Adrenal gland (tissue), 12 donors: ENCODE data around the gene SPINK4. TPM values are rescaled to one million over a fixed set of nuclear protein-coding genes. Genes with fewer than 3 reads are reported as not detected.

Experiments
- DNase-seq, 7 donors: peaks; one replicate each; pipeline ENCODE4 v3.0.0-alpha.2; 2019 to 2020
- H3K27ac ChIP-seq, 5 donors: fragments of 200-600 bp; sonication (generic) in 4 of 5; 1 replicate in 3 of 5; 2 replicates in 2 of 5; pipeline versions ENCODE4 v1.5.1 to v1.8.0; 2016 to 2020; ENCODE audit warnings: mild to moderate bottlenecking in 1 of 5
- H3K27me3 ChIP-seq: fragments of 200-600 bp; 2 replicates; pipeline ENCODE4 v1.8.0; 2021
- H3K36me3 ChIP-seq, 2 donors: fragments of 200-600 bp; replicated peaks in 1 of 2; 1 replicate in 1 of 2; 2 replicates in 1 of 2; pipeline versions ENCODE4 v1.5.1 to v1.8.0; 2018 to 2022
- H3K4me1 ChIP-seq, 2 donors: fragments of 200-600 bp; replicated peaks in 1 of 2; 1 replicate in 1 of 2; 2 replicates in 1 of 2; pipeline versions ENCODE4 v1.5.1 to v1.8.0; 2018 to 2021
- H3K4me3 ChIP-seq, 4 donors: fragments of 200-600 bp; sonication (generic) in 3 of 4; one replicate each; pipeline ENCODE4 v1.5.1; 2016 to 2018
- H3K9me3 ChIP-seq, 3 donors: fragments of 200-600 bp; sonication (generic) in 1 of 3; replicated peaks in 1 of 3; 1 replicate in 2 of 3; 2 replicates in 1 of 3; pipeline versions ENCODE4 v1.5.1 to v1.8.0; 2016 to 2021
- POLR2A ChIP-seq, 2 donors: fragments of 450-650 bp; IDR thresholded peaks; one replicate each; pipeline ENCODE4 v1.6.1; 2017; ENCODE audit warnings: antibody characterized with exemption in 2 of 2, mild to moderate bottlenecking in 2 of 2, moderate library complexity in 1 of 2
- WGBS, 4 donors: extraction: QIAGEN DNeasy Blood & Tissue Kit in 2 of 4; methylation state at CpG; one replicate each; pipeline versions ENCODE4 v1.1.5 to v1.1.7; 2013 to 2017; 5-methylcytosine and 5-hydroxymethylcytosine counted together
- intact Hi-C, 2 donors: fragments of 100-400 bp; cut with DNase I; formaldehyde crosslinking; loops; one replicate each; pipeline versions ENCODE4 v1.14.1 to v1.15.0; 2022 to 2023
- polyA plus RNA-seq, 3 donors: library from polyadenylated mRNA; stranded (reverse); fragments of 200-250 nt in 2 of 3; fragments of 350-450 nt in 1 of 3; fragmentation: Illumina TruSeq in 1 of 3; extraction: RNeasy Lipid Tissue Mini Kit (QIAGEN cat#74804) in 1 of 3; gene quantifications; one replicate each; pipeline ENCODE4 v1.2.3, GENCODE V29; 2013 to 2014
- total RNA-seq, 9 donors: library from RNA; depleted of rRNA in 4 of 9; stranded (reverse); fragments of >200 nt in 4 of 9; fragments of 120-200 nt in 1 of 9; fragmentation: NEBNext Ultra II Directional in 1 of 9; extraction: Animal tissue kit (Norgen Biotek cat#: 25700) in 1 of 9; gene quantifications; one replicate each; pipeline versions ENCODE4 v1.1.0 to v1.2.4, GENCODE V29; 2013 to 2023
- TF ChIP-seq, protein P1 (sequence below), 6 experiments: fragments of 450-650 bp in 4 of 6; fragments of 200-600 bp in 2 of 6; sonication (generic) in 1 of 6; IDR thresholded peaks; 1 replicate in 5 of 6; 2 replicates in 1 of 6; pipeline versions ENCODE4 v1.5.1 to v1.8.0; 2016 to 2021; ENCODE audit warnings: antibody characterized with exemption in 6 of 6, mild to moderate bottlenecking in 2 of 6, moderate library complexity in 1 of 6
- donor health status: healthy with polysubstance abuse.
- donor health status: Bipolar disorder and iron deficiency.
- donor health status: DM: yes; HTN: yes; CAD: no.
- donor health status: DM: no; HTN: no; CAD: no.
- donor health status: DM: no; HTN: no; CAD: no.
- donor health status: DM: yes; HTN: yes; CAD: no.

Gene SPINK4
- total and polyA plus RNA-seq, 12 donors, result 1.7 to 12.0 (median 4.3) TPM; not detected in 7

DNA sequence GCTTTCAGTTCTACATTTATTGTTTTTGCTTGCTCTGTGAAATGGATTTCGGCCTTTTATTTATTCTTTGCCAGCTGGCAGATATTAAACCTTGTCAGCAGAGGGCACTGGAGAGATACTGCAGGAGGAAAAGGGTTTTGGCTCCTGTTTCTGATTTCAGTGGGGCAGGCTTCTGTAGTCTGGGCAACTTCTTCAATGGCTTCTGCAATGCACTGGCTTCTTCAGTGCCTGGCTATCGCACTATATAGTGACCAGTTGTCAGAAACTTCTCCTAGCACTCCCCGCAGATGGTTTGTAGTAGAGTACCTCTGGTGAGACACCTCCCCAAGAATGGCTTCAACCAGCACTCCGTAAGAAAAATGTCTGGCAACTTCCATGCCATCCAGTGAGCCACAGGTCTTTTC, 47.1 kb downstream of the SPINK4 start:
- peaks cover 13 to 19% of the 10 kb centered on the region in 2 donors for H3K4me1 ChIP-seq
- H3K27ac ChIP-seq, result peak overlapping the region in 3 of 5 donors; percentile 24 to 74 (median 46)
- intact Hi-C loops, result loop anchor here in 1 of 2 donors (10.0 kb wide), 1 partner anchor 178 kb away; no protein-coding TSS in a partner anchor
- 45 to 60% (median 56%) methylated on average over 4 of the region's 4 CpGs for WGBS, 4 donors
- H3K9me3 ChIP-seq, result no peaks in the 10 kb centered on the region
- TF ChIP-seq, protein P1, sequence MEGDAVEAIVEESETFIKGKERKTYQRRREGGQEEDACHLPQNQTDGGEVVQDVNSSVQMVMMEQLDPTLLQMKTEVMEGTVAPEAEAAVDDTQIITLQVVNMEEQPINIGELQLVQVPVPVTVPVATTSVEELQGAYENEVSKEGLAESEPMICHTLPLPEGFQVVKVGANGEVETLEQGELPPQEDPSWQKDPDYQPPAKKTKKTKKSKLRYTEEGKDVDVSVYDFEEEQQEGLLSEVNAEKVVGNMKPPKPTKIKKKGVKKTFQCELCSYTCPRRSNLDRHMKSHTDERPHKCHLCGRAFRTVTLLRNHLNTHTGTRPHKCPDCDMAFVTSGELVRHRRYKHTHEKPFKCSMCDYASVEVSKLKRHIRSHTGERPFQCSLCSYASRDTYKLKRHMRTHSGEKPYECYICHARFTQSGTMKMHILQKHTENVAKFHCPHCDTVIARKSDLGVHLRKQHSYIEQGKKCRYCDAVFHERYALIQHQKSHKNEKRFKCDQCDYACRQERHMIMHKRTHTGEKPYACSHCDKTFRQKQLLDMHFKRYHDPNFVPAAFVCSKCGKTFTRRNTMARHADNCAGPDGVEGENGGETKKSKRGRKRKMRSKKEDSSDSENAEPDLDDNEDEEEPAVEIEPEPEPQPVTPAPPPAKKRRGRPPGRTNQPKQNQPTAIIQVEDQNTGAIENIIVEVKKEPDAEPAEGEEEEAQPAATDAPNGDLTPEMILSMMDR (IDR thresholded peaks at IDR 0.05), result peak; percentile 74 to 83 (median 76)
- no peak for TF ChIP-seq POLR2A (IDR thresholded peaks at IDR 0.05)
- peak; percentile 56 to 84 (median 71) for DNase-seq
- H3K36me3 ChIP-seq, result peaks cover 0 to 12% of the 10 kb centered on the region in 2 donors
- no peaks in the 10 kb centered on the region for H3K27me3 ChIP-seq
- H3K4me3 ChIP-seq, result no peak overlapping the region

DNA sequence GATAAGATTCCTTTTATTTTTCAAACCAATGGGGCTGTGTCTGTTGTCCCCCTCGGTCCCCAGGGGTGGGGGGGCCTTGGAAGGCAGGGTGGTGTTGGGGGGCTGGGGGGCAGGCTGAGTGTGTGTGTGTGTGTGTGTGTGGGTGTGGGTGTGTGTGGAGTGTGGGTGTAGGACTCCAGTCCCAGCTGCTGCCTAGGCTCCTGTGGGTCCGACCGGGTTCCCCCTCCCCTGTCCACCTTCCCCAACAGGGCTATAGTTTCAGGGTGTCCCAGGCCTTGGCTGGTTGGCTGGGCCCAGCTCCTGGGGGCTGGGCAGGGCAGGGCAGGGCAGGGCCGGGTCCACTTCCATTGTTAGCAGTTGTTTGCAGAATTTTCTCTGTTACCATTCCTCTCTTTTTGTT, 48.3 kb downstream of the SPINK4 start:
- Histone ChIP-seq H3K4me1 (peaks cover 13 to 30% of the 10 kb centered on the region in 2 donors), H3K9me3 (no peaks in the 10 kb centered on the region), H3K4me3 (no peak overlapping the region), H3K27me3 (no peaks in the 10 kb centered on the region), H3K36me3 (peaks cover 0 to 7% of the 10 kb centered on the region in 2 donors), H3K27ac (peak overlapping the region in 2 of 5 donors; percentile 99 to 100)
- TF ChIP-seq POLR2A (IDR thresholded peaks at IDR 0.05), result no peak
- TF ChIP-seq, protein P1 (IDR thresholded peaks at IDR 0.05), result no peak
- DNase-seq, result peak in 1 of 7 donors; percentile 7
- intact Hi-C loops, result loop anchor here in 1 of 2 donors (10.0 kb wide), 1 partner anchor 177 kb away; no protein-coding TSS in a partner anchor
- 51 to 85% (median 82%) methylated on average over 2 to 4 of the region's 4 CpGs for WGBS, 4 donors

GRCh38 chr9:33288828-33289483, 49.0 kb downstream of the SPINK4 start:
- Histone ChIP-seq H3K4me1 (peaks cover 13 to 36% of the 10 kb centered on the region in 2 donors), H3K9me3 (no peaks in the 10 kb centered on the region), H3K36me3 (no peaks in the 10 kb centered on the region), H3K4me3 (peak overlapping the region in 1 of 4 donors; percentile 66), H3K27ac (peak overlapping the region in 4 of 5 donors; percentile 97 to 100 (median 100)), H3K27me3 (no peaks in the 10 kb centered on the region)
- WGBS, 4 donors, result 79 to 84% (median 82%) methylated on average over 1 to 14 of the region's 14 CpGs
- no peak for TF ChIP-seq POLR2A (IDR thresholded peaks at IDR 0.05)
- TF ChIP-seq, protein P1 (IDR thresholded peaks at IDR 0.05), result no peak
- intact Hi-C loops, result loop anchor here in 1 of 2 donors (10.0 kb wide), 1 partner anchor 176 kb away; no protein-coding TSS in a partner anchor
- peak in 4 of 7 donors; percentile 14 to 57 (median 29) for DNase-seq

GRCh38 chr9:33289496-33289895, 49.5 kb downstream of the SPINK4 start:
- Histone ChIP-seq H3K36me3 (peaks cover 0 to 4% of the 10 kb centered on the region in 2 donors), H3K4me1 (peaks cover 13 to 36% of the 10 kb centered on the region in 2 donors), H3K27me3 (no peaks in the 10 kb centered on the region), H3K27ac (peak overlapping the region; percentile 97 to 100 (median 99)), H3K4me3 (peak overlapping the region in 2 of 4 donors; percentile 66 to 82), H3K9me3 (no peaks in the 10 kb centered on the region)
- WGBS, 4 donors, result 6 to 13% (median 9%) methylated on average over 5 to 12 of the region's 12 CpGs
- TF ChIP-seq, protein P1 (IDR thresholded peaks at IDR 0.05), result no peak
- no peak for TF ChIP-seq POLR2A (IDR thresholded peaks at IDR 0.05)
- DNase-seq, result peak; percentile 13 to 59 (median 31)
- intact Hi-C loops, result loop anchor here in 1 of 2 donors (10.0 kb wide), 1 partner anchor 175 kb away; no protein-coding TSS in a partner anchor
